ENCODE results near the gene KCTD4.
A peak's percentile ranks its signal among the peaks of the same experiment; 100 is the strongest.
"Not testable (repeated sequence)": the region's sequence is repeated elsewhere in the genome, so short reads cannot be mapped to it uniquely, and the experiment has no call there.

The KCTD4 gene

GRCh38 chr13:45194081-45194939 lies 6.5 kb downstream of the KCTD4 start:
- Histone ChIP-seq H3K9ac (ENCODE audit: low read length) (no peak overlapping the region), H3K4me2 (ENCODE audit: low read length) (no peak overlapping the region), H3K36me3 (ENCODE audit: control insufficient read depth, insufficient read depth, low read length) (no peaks in the 10 kb centered on the region), H3K4ac (ENCODE audit: low read depth, low read length) (no peak overlapping the region), H3K79me1 (ENCODE audit: low read length) (peaks cover 2% of the 10 kb centered on the region), H3K4me3 (ENCODE audit: low read length) (no peak overlapping the region), H2BK120ac (ENCODE audit: low read depth, low read length) (no peak overlapping the region), H3K56ac (ENCODE audit: low read length) (no peak overlapping the region), H3K23ac (ENCODE audit: low read length) (no peak overlapping the region), H2AK5ac (ENCODE audit: low read length) (no peak overlapping the region), H3K27ac (ENCODE audit: low read depth, low read length) (no peak overlapping the region), H4K5ac (ENCODE audit: low read length) (no peak overlapping the region), H3K27me3 (ENCODE audit: insufficient read depth, low read length, poor library complexity) (no peaks in the 10 kb centered on the region), H4K8ac (ENCODE audit: low read depth, low read length) (no peak overlapping the region), H3K4me1 (ENCODE audit: control insufficient read depth, low read depth, low read length) (peaks cover 4% of the 10 kb centered on the region), H3K18ac (ENCODE audit: low read length) (no peak overlapping the region), H2BK5ac (ENCODE audit: low read length) (no peak overlapping the region), H3K79me2 (ENCODE audit: control insufficient read depth, insufficient read depth, low read length) (no peaks in the 10 kb centered on the region), H2BK15ac (replicated peaks; ENCODE audit: low read depth) (no peak overlapping the region)
- DNase-seq: peak; percentile 74
- WGBS (ENCODE audit: extremely low coverage, insufficient coverage, low lambda C conversion rate): no CpG with 5 or more reads among the region's 15 CpGs

- Histone ChIP-seq H3K36me3 (ENCODE audit: control insufficient read depth, insufficient read depth, low read length) (no peaks in the 10 kb centered on the region), H2BK5ac (ENCODE audit: low read length) (no peak overlapping the region), H3K23ac (ENCODE audit: low read length) (no peak overlapping the region), H2BK15ac (replicated peaks; ENCODE audit: low read depth) (no peak overlapping the region), H3K4me1 (ENCODE audit: control insufficient read depth, low read depth, low read length) (peaks cover 4% of the 10 kb centered on the region), H3K4me2 (ENCODE audit: low read length) (no peak overlapping the region), H2AK5ac (ENCODE audit: low read length) (no peak overlapping the region), H3K27me3 (ENCODE audit: insufficient read depth, low read length, poor library complexity) (no peaks in the 10 kb centered on the region), H2BK120ac (ENCODE audit: low read depth, low read length) (no peak overlapping the region), H4K8ac (ENCODE audit: low read depth, low read length) (no peak overlapping the region), H4K5ac (ENCODE audit: low read length) (no peak overlapping the region), H3K4ac (ENCODE audit: low read depth, low read length) (no peak overlapping the region), H3K79me1 (ENCODE audit: low read length) (peaks cover 2% of the 10 kb centered on the region), H3K27ac (ENCODE audit: low read depth, low read length) (no peak overlapping the region), H3K56ac (ENCODE audit: low read length) (no peak overlapping the region), H3K4me3 (ENCODE audit: low read length) (no peak overlapping the region), H3K18ac (ENCODE audit: low read length) (no peak overlapping the region), H3K9ac (ENCODE audit: low read length) (no peak overlapping the region), H3K79me2 (ENCODE audit: control insufficient read depth, insufficient read depth, low read length) (no peaks in the 10 kb centered on the region)
- no CpG with 5 or more reads among the region's 1 CpG for WGBS (ENCODE audit: extremely low coverage, insufficient coverage, low lambda C conversion rate)
- DNase-seq: no peak
Measured at GRCh38 chr13:45191874-45192273, 9.0 kb downstream of the KCTD4 start.

DNA sequence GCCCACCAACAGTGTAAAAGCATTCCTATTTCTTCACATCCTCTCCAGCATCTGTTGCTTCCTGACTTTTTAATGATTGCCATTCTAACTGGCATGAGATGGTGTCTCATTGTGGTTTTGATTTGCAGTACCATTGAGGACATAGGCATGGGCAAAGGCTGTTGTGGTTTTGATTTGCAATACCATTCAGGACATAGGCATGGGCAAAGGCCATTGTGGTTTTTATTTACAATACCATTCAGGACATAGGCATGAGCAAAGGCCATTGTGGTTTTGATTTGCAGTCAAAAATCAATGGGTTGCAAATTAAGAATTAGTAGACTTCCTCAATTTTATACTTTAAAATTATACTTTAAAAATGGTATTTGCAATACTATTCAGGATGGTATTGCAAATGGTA lies 11.3 kb downstream of the KCTD4 start:
- not testable (repeated sequence) for H2BK120ac ChIP-seq (ENCODE audit: low read depth, low read length); H3K4me2 ChIP-seq (ENCODE audit: low read length); H3K18ac ChIP-seq (ENCODE audit: low read length); H3K27ac ChIP-seq (ENCODE audit: low read depth, low read length); H4K5ac ChIP-seq (ENCODE audit: low read length); H3K56ac ChIP-seq (ENCODE audit: low read length); H3K4ac ChIP-seq (ENCODE audit: low read depth, low read length); H3K79me1 ChIP-seq (ENCODE audit: low read length); H2BK5ac ChIP-seq (ENCODE audit: low read length); DNase-seq; H2AK5ac ChIP-seq (ENCODE audit: low read length); H3K27me3 ChIP-seq (ENCODE audit: insufficient read depth, low read length, poor library complexity); H3K79me2 ChIP-seq (ENCODE audit: control insufficient read depth, insufficient read depth, low read length); H3K36me3 ChIP-seq (ENCODE audit: control insufficient read depth, insufficient read depth, low read length); H3K4me3 ChIP-seq (ENCODE audit: low read length); H3K9ac ChIP-seq (ENCODE audit: low read length); H3K23ac ChIP-seq (ENCODE audit: low read length); H3K4me1 ChIP-seq (ENCODE audit: control insufficient read depth, low read depth, low read length); H2BK15ac ChIP-seq (replicated peaks; ENCODE audit: low read depth); H4K8ac ChIP-seq (ENCODE audit: low read depth, low read length)

DNA sequence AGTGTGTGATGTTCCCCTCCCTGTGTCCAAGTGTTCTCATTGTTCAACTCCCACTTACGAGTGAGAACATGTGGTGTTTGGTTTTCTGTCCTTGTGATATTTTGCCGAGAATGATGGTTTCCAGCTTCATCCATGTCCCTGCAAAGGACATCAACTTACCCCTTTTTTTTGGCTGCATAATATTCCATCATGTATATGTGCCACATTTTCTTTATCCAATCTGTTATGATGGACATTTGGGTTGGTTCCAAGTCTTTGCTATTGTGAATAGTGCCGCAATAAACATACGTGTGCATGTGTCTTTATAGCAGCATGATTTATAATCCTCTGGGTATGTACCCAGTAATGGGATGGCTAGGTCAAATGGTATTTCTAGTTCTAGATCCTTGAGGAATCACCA lies 11.8 kb downstream of the KCTD4 start:
- H4K8ac ChIP-seq (ENCODE audit: low read depth, low read length); H3K27ac ChIP-seq (ENCODE audit: low read depth, low read length); H2AK5ac ChIP-seq (ENCODE audit: low read length); H3K79me2 ChIP-seq (ENCODE audit: control insufficient read depth, insufficient read depth, low read length); H3K9ac ChIP-seq (ENCODE audit: low read length); H4K5ac ChIP-seq (ENCODE audit: low read length); H3K56ac ChIP-seq (ENCODE audit: low read length); H3K23ac ChIP-seq (ENCODE audit: low read length); H2BK15ac ChIP-seq (replicated peaks; ENCODE audit: low read depth); H3K4ac ChIP-seq (ENCODE audit: low read depth, low read length); H3K27me3 ChIP-seq (ENCODE audit: insufficient read depth, low read length, poor library complexity); H2BK5ac ChIP-seq (ENCODE audit: low read length); H3K4me1 ChIP-seq (ENCODE audit: control insufficient read depth, low read depth, low read length); H3K36me3 ChIP-seq (ENCODE audit: control insufficient read depth, insufficient read depth, low read length); DNase-seq; H3K79me1 ChIP-seq (ENCODE audit: low read length); H3K4me2 ChIP-seq (ENCODE audit: low read length); H3K18ac ChIP-seq (ENCODE audit: low read length); H2BK120ac ChIP-seq (ENCODE audit: low read depth, low read length); H3K4me3 ChIP-seq (ENCODE audit: low read length): not testable (repeated sequence)
- no CpG with 5 or more reads among the region's 4 CpGs for WGBS (ENCODE audit: extremely low coverage, insufficient coverage, low lambda C conversion rate)

DNA sequence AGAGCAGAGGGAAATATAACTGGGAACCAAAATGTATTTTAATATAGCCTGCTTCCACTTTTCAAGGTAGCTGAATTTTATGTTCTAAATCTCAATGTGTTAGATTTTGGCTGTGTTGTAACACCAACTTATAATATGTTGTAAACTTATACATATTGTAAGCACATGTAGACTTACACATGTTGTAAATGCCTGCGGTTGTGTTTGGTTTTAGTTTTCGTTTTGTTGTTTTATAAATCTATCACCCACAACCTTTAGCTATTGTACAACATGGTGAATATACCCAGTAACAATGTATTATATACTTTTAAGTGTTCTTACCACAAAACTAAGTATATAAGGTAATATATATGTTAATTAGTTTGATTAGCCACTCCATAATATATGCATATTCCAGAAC lies 15.6 kb downstream of the KCTD4 start:
- H3K18ac ChIP-seq (ENCODE audit: low read length): no peak overlapping the region
- no CpG with 5 or more reads among the region's 2 CpGs for WGBS (ENCODE audit: extremely low coverage, insufficient coverage, low lambda C conversion rate)
- no peak overlapping the region for H2BK5ac ChIP-seq (ENCODE audit: low read length)

GRCh38 chr13:45184693-45185092 lies 16.2 kb downstream of the KCTD4 start:
- H3K79me1 ChIP-seq (ENCODE audit: low read length): peaks cover 3% of the 10 kb centered on the region
- no peak overlapping the region for H2AK5ac ChIP-seq (ENCODE audit: low read length)
- H3K4ac ChIP-seq (ENCODE audit: low read depth, low read length): no peak overlapping the region
- H3K4me1 ChIP-seq (ENCODE audit: control insufficient read depth, low read depth, low read length): no peaks in the 10 kb centered on the region
- no peaks in the 10 kb centered on the region for H3K79me2 ChIP-seq (ENCODE audit: control insufficient read depth, insufficient read depth, low read length)
- no peak overlapping the region for H3K9ac ChIP-seq (ENCODE audit: low read length)
- H3K27ac ChIP-seq (ENCODE audit: low read depth, low read length): no peak overlapping the region
- no peak overlapping the region for H2BK5ac ChIP-seq (ENCODE audit: low read length)
- no peak for DNase-seq
- no peak overlapping the region for H3K4me2 ChIP-seq (ENCODE audit: low read length)
- no peak overlapping the region for H3K18ac ChIP-seq (ENCODE audit: low read length)
- H2BK15ac ChIP-seq (replicated peaks; ENCODE audit: low read depth): no peak overlapping the region
- no peaks in the 10 kb centered on the region for H3K27me3 ChIP-seq (ENCODE audit: insufficient read depth, low read length, poor library complexity)
- no CpG with 5 or more reads among the region's 5 CpGs for WGBS (ENCODE audit: extremely low coverage, insufficient coverage, low lambda C conversion rate)
- no peak overlapping the region for H3K56ac ChIP-seq (ENCODE audit: low read length)
- H3K36me3 ChIP-seq (ENCODE audit: control insufficient read depth, insufficient read depth, low read length): no peaks in the 10 kb centered on the region
- H4K8ac ChIP-seq (ENCODE audit: low read depth, low read length): no peak overlapping the region
- H4K5ac ChIP-seq (ENCODE audit: low read length): no peak overlapping the region
- H3K23ac ChIP-seq (ENCODE audit: low read length): no peak overlapping the region
- no peak overlapping the region for H2BK120ac ChIP-seq (ENCODE audit: low read depth, low read length)
- no peak overlapping the region for H3K4me3 ChIP-seq (ENCODE audit: low read length)

More for the DNA sequence above, 15.6 kb downstream of the KCTD4 start:
- Histone ChIP-seq H3K27ac (ENCODE audit: low read depth, low read length) (no peak overlapping the region), H2AK5ac (ENCODE audit: low read length) (no peak overlapping the region), H4K5ac (ENCODE audit: low read length) (no peak overlapping the region), H2BK120ac (ENCODE audit: low read depth, low read length) (no peak overlapping the region), H3K79me1 (ENCODE audit: low read length) (peaks cover 3% of the 10 kb centered on the region), H3K23ac (ENCODE audit: low read length) (no peak overlapping the region), H3K9ac (ENCODE audit: low read length) (no peak overlapping the region), H3K4me1 (ENCODE audit: control insufficient read depth, low read depth, low read length) (no peaks in the 10 kb centered on the region), H2BK15ac (replicated peaks; ENCODE audit: low read depth) (no peak overlapping the region), H3K56ac (ENCODE audit: low read length) (no peak overlapping the region), H3K27me3 (ENCODE audit: insufficient read depth, low read length, poor library complexity) (no peaks in the 10 kb centered on the region), H4K8ac (ENCODE audit: low read depth, low read length) (no peak overlapping the region), H3K4me3 (ENCODE audit: low read length) (no peak overlapping the region), H3K79me2 (ENCODE audit: control insufficient read depth, insufficient read depth, low read length) (no peaks in the 10 kb centered on the region), H3K36me3 (ENCODE audit: control insufficient read depth, insufficient read depth, low read length) (no peaks in the 10 kb centered on the region), H3K4me2 (ENCODE audit: low read length) (no peak overlapping the region), H3K4ac (ENCODE audit: low read depth, low read length) (no peak overlapping the region)
- DNase-seq: no peak

Data from mesendoderm (in vitro differentiated cells).